B cell (primary cell): ENCODE results near the gene HIRIP3. TPM values are rescaled to one million over a fixed set of nuclear protein-coding genes. Genes with fewer than 3 reads are reported as not detected.

Experiments used
- ATAC-seq: fragments of 200-7000 bp; cut with Tn5 transposase; one replicate; pipeline ENCODE4 v1.10.0; 2021; ENCODE audit warnings: low read depth, mild to moderate bottlenecking, moderate number of reproducible peaks, moderate library complexity
- CTCF ChIA-PET: fragments of 350-600 bp; sonication (Branson Sonifier 250); formaldehyde crosslinking; loops from one replicate; lab custom pipeline; 2021; ENCODE audit warnings: antibody characterized with exemption, inconsistent platforms; lab: Charles Lee
- POLR2A ChIA-PET: fragments of 350-600 bp; sonication (Branson Sonifier 250); formaldehyde crosslinking; loops from one replicate; lab custom pipeline; 2021; ENCODE audit warnings: antibody characterized with exemption; lab: Charles Lee
- DNase-seq: peaks from one replicate; pipeline ENCODE4 v3.0.0; 2013
- H2AFZ ChIP-seq: 2 replicates; pipeline ENCODE4 v1.6.1; 2012; ENCODE audit warnings: mild to moderate bottlenecking, low read depth, low read length; ENCODE audit not compliant: insufficient read depth, poor library complexity, severe bottlenecking
- H3K27ac ChIP-seq, 2 donors: 1 replicate in 1 of 2; 2 replicates in 1 of 2; pipeline ENCODE4 v1.5.1; 2012 to 2013; ENCODE audit warnings: low read length in 2 of 2, mild to moderate bottlenecking in 2 of 2, moderate library complexity in 1 of 2
- H3K27me3 ChIP-seq, 4 experiments: fragments of 200-600 bp in 1 of 4; sonication (generic) in 1 of 4; replicated peaks in 1 of 4; 1 replicate in 2 of 4; 2 replicates in 2 of 4; pipeline versions ENCODE4 v1.6.1 to v1.7.0; 2013 to 2016; ENCODE audit warnings: low read length in 3 of 4, mild to moderate bottlenecking in 2 of 4, mixed read lengths in 1 of 4, moderate library complexity in 1 of 4; ENCODE audit not compliant: insufficient read depth in 4 of 4, control insufficient read depth in 3 of 4; ENCODE audit errors: control extremely low read depth in 1 of 4
- H3K36me3 ChIP-seq, 2 experiments: replicated peaks in 1 of 2; 1 replicate in 1 of 2; 2 replicates in 1 of 2; pipeline versions ENCODE4 v1.6.1 to v1.7.1; 2013; ENCODE audit warnings: low read length in 1 of 2; ENCODE audit not compliant: insufficient read depth in 2 of 2, control insufficient read depth in 1 of 2; ENCODE audit errors: control extremely low read depth in 1 of 2, extremely low read depth in 1 of 2
- H3K4me1 ChIP-seq, 2 donors: fragments of 200-600 bp in 1 of 2; sonication (generic) in 1 of 2; 1 replicate in 1 of 2; 2 replicates in 1 of 2; pipeline versions ENCODE4 v1.5.1 to v1.6.1; 2013 to 2017; ENCODE audit warnings: low read length in 2 of 2; ENCODE audit not compliant: control insufficient read depth in 2 of 2, insufficient read depth in 2 of 2
- H3K4me2 ChIP-seq: replicated peaks from 2 replicates; pipeline ENCODE3; 2012; ENCODE audit warnings: mild to moderate bottlenecking, low read depth, low read length; ENCODE audit not compliant: poor library complexity, severe bottlenecking
- H3K4me3 ChIP-seq, 5 experiments: fragments of 200-600 bp in 1 of 5; sonication (generic) in 1 of 5; 1 replicate in 3 of 5; 2 replicates in 2 of 5; pipeline versions ENCODE4 v1.5.1 to v1.7.0; 2011 to 2016; ENCODE audit warnings: low read length in 4 of 5, mild to moderate bottlenecking in 4 of 5, low read depth in 2 of 5, control low read depth in 1 of 5, moderate library complexity in 1 of 5; ENCODE audit not compliant: insufficient read depth in 1 of 5; ENCODE audit errors: control extremely low read depth in 1 of 5, extremely low read depth in 1 of 5
- H3K79me2 ChIP-seq: fragments of 200-600 bp; sonication (generic); one replicate; pipeline ENCODE4 v1.6.0; 2016; ENCODE audit warnings: low read length; ENCODE audit not compliant: control insufficient read depth, insufficient read depth
- H3K9ac ChIP-seq: fragments of 200-600 bp; sonication (generic); 2 replicates; pipeline ENCODE4 v1.6.1; 2017; ENCODE audit warnings: mild to moderate bottlenecking, low read length, moderate library complexity
- H3K9me3 ChIP-seq, 3 donors: one replicate each; pipeline versions ENCODE4 v1.6.1 to v1.7.1; 2013; ENCODE audit warnings: low read length in 2 of 3; ENCODE audit not compliant: control insufficient read depth in 2 of 3, insufficient read depth in 1 of 3; ENCODE audit errors: control extremely low read depth in 1 of 3
- H4K20me1 ChIP-seq: 2 replicates; pipeline ENCODE4 v1.6.0; 2012; ENCODE audit warnings: mild to moderate bottlenecking, low read length; ENCODE audit not compliant: insufficient read depth, control insufficient read depth, poor library complexity, severe bottlenecking
- H3K27ac Mint-ChIP-seq: one replicate; pipeline ENCODE4 v1.8.0; 2021; ENCODE audit warnings: mixed read lengths
- H3K27me3 Mint-ChIP-seq: one replicate; pipeline ENCODE4 v1.8.0; 2021; ENCODE audit warnings: mixed read lengths
- H3K4me1 Mint-ChIP-seq: one replicate; pipeline ENCODE4 v1.8.0; 2021; ENCODE audit warnings: mixed read lengths
- H3K4me3 Mint-ChIP-seq: one replicate; pipeline ENCODE4 v1.8.0; 2021; ENCODE audit warnings: mixed read lengths
- H3K9me3 Mint-ChIP-seq: one replicate; pipeline ENCODE4 v1.8.0; 2022; ENCODE audit warnings: mixed read lengths; ENCODE audit not compliant: insufficient read depth
- EZH2 ChIP-seq: IDR thresholded peaks from 2 replicates; pipeline ENCODE4 v1.6.1; 2012; ENCODE audit warnings: borderline replicate concordance, low read depth, mild to moderate bottlenecking, moderate library complexity, low read length; ENCODE audit not compliant: insufficient read depth, poor library complexity, severe bottlenecking
- WGBS: methylation state at CpG from one replicate; pipeline ENCODE4 v1.1.5; 2013; ENCODE audit warnings: missing lambda C conversion rate; ENCODE audit not compliant: insufficient coverage; 5-methylcytosine and 5-hydroxymethylcytosine counted together
- intact Hi-C: fragments of 100-400 bp; cut with micrococcal nuclease; formaldehyde crosslinking; loops from one replicate; pipeline ENCODE4 v1.10.0; 2022
- polyA plus RNA-seq: library from polyadenylated mRNA; depleted of rRNA; stranded (reverse); fragments of >200 nt; gene quantifications from 2 replicates; pipeline ENCODE4 v1.2.3, GENCODE V29; 2012
- total RNA-seq, 2 donors: library from RNA; stranded (reverse); fragments of 120-200 nt in 1 of 2; gene quantifications; 1 replicate in 1 of 2; 2 replicates in 1 of 2; pipeline versions ENCODE4 v1.2.3 to v1.2.4, GENCODE V29; 2013 to 2022
- TF ChIP-seq, protein P1 (sequence below): fragments of 200-600 bp; IDR thresholded peaks from one replicate; pipeline ENCODE4 v1.8.0; 2022; ENCODE audit warnings: antibody characterized with exemption, mild to moderate bottlenecking

HIRIP3 gene
- total and polyA plus RNA-seq, 2 donors (not counting 1 experiment from before 2014, with no cell fraction given), result 12.2 to 13.9 TPM

DNA sequence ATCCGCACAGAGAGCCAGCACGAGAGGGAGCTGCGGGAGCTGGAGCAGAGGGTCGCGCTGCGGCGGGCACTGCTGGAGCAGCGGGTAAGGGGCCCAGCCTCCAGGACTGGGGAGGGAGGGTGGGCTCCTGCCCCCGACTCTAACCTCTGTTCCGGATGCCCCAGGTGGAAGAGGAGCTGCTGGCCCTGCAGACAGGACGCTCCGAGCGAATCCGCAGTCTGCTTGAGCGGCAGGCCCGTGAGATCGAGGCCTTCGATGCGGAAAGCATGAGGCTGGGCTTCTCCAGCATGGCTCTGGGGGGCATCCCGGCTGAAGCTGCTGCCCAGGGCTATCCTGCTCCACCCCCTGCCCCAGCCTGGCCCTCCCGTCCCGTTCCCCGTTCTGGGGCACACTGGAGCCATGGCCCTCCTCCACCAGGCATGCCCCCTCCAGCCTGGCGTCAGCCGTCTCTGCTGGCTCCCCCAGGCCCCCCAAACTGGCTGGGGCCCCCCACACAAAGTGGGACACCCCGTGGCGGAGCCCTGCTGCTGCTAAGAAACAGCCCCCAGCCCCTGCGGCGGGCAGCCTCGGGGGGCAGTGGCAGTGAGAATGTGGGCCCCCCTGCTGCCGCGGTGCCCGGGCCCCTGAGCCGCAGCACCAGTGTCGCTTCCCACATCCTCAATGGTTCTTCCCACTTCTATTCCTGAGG lies 4.4 kb downstream of the HIRIP3 start:
- DNase-seq (no peak), ATAC-seq (no peak)
- Histone ChIP-seq H3K36me3 (peaks cover 0 to 48% of the 10 kb centered on the region in 2 experiments), H3K79me2 (peaks cover under 1% of the 10 kb centered on the region), H2AFZ (no peak overlapping the region), H3K4me1 (peaks cover 8 to 14% of the 10 kb centered on the region in 2 donors), H3K4me2 (no peak overlapping the region), H3K27ac (no peak overlapping the region), H3K9ac (no peak overlapping the region), H3K4me3 (no peak overlapping the region), H4K20me1 (no peaks in the 10 kb centered on the region), H3K27me3 (no peaks in the 10 kb centered on the region), H3K9me3 (no peaks in the 10 kb centered on the region)
- intact Hi-C loops, result no loop called here
- H3K27me3 Mint-ChIP-seq, result no peaks in the 10 kb centered on the region
- H3K4me3 Mint-ChIP-seq, result no peak overlapping the region
- POLR2A ChIA-PET, result interaction anchor here (1.2 kb wide), 1 partner anchor 11 kb away, joined by 6 read pairs; no protein-coding TSS in a partner anchor
- H3K4me1 Mint-ChIP-seq, result peaks cover 19% of the 10 kb centered on the region
- H3K9me3 Mint-ChIP-seq, result no peaks in the 10 kb centered on the region
- TF ChIP-seq EZH2, result no peak
- TF ChIP-seq, protein P1, sequence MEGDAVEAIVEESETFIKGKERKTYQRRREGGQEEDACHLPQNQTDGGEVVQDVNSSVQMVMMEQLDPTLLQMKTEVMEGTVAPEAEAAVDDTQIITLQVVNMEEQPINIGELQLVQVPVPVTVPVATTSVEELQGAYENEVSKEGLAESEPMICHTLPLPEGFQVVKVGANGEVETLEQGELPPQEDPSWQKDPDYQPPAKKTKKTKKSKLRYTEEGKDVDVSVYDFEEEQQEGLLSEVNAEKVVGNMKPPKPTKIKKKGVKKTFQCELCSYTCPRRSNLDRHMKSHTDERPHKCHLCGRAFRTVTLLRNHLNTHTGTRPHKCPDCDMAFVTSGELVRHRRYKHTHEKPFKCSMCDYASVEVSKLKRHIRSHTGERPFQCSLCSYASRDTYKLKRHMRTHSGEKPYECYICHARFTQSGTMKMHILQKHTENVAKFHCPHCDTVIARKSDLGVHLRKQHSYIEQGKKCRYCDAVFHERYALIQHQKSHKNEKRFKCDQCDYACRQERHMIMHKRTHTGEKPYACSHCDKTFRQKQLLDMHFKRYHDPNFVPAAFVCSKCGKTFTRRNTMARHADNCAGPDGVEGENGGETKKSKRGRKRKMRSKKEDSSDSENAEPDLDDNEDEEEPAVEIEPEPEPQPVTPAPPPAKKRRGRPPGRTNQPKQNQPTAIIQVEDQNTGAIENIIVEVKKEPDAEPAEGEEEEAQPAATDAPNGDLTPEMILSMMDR, result no peak
- CTCF ChIA-PET, result no interaction called here
- WGBS, result 97% methylated on average over 31 of the region's 35 CpGs
- H3K27ac Mint-ChIP-seq, result no peak overlapping the region

DNA sequence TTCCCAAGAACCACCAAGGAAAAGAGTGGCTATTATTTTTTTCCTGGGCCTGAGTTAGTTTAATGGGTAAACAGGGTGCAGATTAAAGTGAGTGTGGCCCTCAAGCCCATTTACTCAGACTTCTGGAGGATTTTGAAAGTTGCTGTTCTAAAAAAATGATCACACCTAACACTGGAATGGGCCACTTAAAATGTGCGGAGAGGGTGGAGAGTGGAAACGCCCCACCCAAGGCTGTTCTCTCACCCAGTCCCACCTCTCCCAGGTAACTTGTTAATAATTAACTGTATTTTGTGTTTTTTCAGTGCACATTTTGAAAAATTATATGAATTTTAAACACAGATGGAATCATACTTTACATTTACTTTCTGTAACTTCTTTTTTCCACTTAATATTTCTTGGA lies 5.4 kb downstream of the HIRIP3 start:
- no peak overlapping the region for H2AFZ ChIP-seq
- intact Hi-C loops, result no loop called here
- ChIA-PET POLR2A (no interaction called here), CTCF (no interaction called here)
- peaks cover 0 to 58% of the 10 kb centered on the region in 2 experiments for H3K36me3 ChIP-seq
- H3K79me2 ChIP-seq, result no peaks in the 10 kb centered on the region
- no peaks in the 10 kb centered on the region for H4K20me1 ChIP-seq
- ATAC-seq (no peak), DNase-seq (no peak)
- H3K4me2 ChIP-seq, result no peak overlapping the region
- H3K27ac ChIP-seq, result no peak overlapping the region
- H3K27me3 ChIP-seq, result no peaks in the 10 kb centered on the region
- no peak overlapping the region for H3K27ac Mint-ChIP-seq
- H3K9me3 ChIP-seq, result no peaks in the 10 kb centered on the region
- H3K9ac ChIP-seq, result no peak overlapping the region
- H3K9me3 Mint-ChIP-seq, result no peaks in the 10 kb centered on the region
- H3K4me1 Mint-ChIP-seq, result peaks cover 10% of the 10 kb centered on the region
- H3K4me1 ChIP-seq, result peaks cover 8 to 13% of the 10 kb centered on the region in 2 donors
- no peak overlapping the region for H3K4me3 ChIP-seq
- TF ChIP-seq, protein P1, result no peak
- TF ChIP-seq EZH2, result no peak
- no CpG with 5 or more reads among the region's 2 CpGs for WGBS
- no peaks in the 10 kb centered on the region for H3K27me3 Mint-ChIP-seq
- H3K4me3 Mint-ChIP-seq, result no peak overlapping the region
